Measurements from ENCODE around the gene LMF1.

LMF1 gene

GRCh38 chr16:870856-871561 lies 99.8 kb downstream of the LMF1 start:
- no peak overlapping the region for H3K4me3 ChIP-seq (ENCODE audit: low read depth in 1 of 5, low read length in 5 of 5)
- H3K36me3 ChIP-seq (ENCODE audit: control insufficient read depth in 5 of 5, insufficient read depth in 5 of 5, low read length in 5 of 5): peaks cover 0 to 86% (median 58%) of the 10 kb centered on the region in 5 donors
- H3K4me1 ChIP-seq (ENCODE audit: control insufficient read depth in 5 of 5, insufficient read depth in 5 of 5, low read length in 5 of 5): no peaks in the 10 kb centered on the region
- no peak overlapping the region for H3K27ac ChIP-seq (ENCODE audit: low read depth, low read length)
- H3K9me3 ChIP-seq (ENCODE audit: control insufficient read depth in 5 of 5, low read length in 5 of 5): no peaks in the 10 kb centered on the region
- H3K27me3 ChIP-seq (ENCODE audit: control insufficient read depth in 5 of 5, insufficient read depth in 4 of 5, low read length in 5 of 5): no peaks in the 10 kb centered on the region
- H3K9ac ChIP-seq (ENCODE audit: low read length in 5 of 5): no peak overlapping the region

DNA sequence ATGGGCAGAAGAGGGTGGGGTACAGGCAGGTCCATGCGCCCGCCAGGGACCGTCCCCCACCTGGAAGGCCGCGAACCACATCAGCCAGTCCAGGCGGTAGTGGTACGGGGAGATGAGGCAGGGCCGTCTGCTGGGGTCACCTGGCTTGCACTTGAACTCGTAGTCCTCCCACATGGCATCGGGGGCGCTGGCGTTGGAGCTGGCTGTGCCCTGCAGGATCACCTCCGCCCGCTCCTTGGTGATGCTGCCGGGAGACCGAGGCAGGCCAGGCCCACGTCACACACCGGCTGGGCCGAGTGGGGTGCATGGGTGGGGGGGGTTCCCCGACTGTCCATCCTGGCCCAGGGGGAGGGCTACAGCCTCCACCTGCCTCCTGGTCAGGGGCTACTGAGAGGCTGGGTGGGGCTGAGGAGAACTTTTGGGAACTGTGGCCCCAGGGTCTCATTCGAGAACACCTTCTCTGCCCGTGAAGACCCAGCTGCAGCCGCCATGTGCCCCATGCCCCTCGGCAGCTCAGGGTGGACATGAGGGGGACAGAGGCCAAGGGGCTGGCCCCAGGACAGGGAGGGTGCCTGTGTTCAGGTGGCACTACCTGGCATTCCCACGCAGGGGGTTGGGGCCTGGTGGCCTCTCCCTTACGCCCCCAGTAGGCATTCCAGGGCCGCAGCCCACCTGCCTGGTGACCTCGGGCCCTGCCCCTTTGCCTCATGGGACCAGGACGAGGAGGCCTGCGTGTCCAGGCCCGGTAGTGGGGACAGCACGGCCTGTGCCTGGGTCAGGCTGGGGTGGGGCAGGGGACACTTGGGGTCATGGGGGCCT lies 100.8 kb downstream of the LMF1 start:
- H3K27me3 ChIP-seq (ENCODE audit: control insufficient read depth in 5 of 5, insufficient read depth in 4 of 5, low read length in 5 of 5): no peaks in the 10 kb centered on the region
- H3K4me1 ChIP-seq (ENCODE audit: control insufficient read depth in 5 of 5, insufficient read depth in 5 of 5, low read length in 5 of 5): no peaks in the 10 kb centered on the region
- no peak overlapping the region for H3K4me3 ChIP-seq (ENCODE audit: low read depth in 1 of 5, low read length in 5 of 5)
- H3K27ac ChIP-seq (ENCODE audit: low read depth, low read length): no peak overlapping the region
- no peaks in the 10 kb centered on the region for H3K9me3 ChIP-seq (ENCODE audit: control insufficient read depth in 5 of 5, low read length in 5 of 5)
- H3K9ac ChIP-seq (ENCODE audit: low read length in 5 of 5): no peak overlapping the region
- H3K36me3 ChIP-seq (ENCODE audit: control insufficient read depth in 5 of 5, insufficient read depth in 5 of 5, low read length in 5 of 5): peaks cover 0 to 77% (median 54%) of the 10 kb centered on the region in 5 donors

GRCh38 chr16:868846-869822 lies 101.7 kb downstream of the LMF1 start:
- peaks cover 0 to 71% (median 51%) of the 10 kb centered on the region in 5 donors for H3K36me3 ChIP-seq (ENCODE audit: control insufficient read depth in 5 of 5, insufficient read depth in 5 of 5, low read length in 5 of 5)
- no peaks in the 10 kb centered on the region for H3K27me3 ChIP-seq (ENCODE audit: control insufficient read depth in 5 of 5, insufficient read depth in 4 of 5, low read length in 5 of 5)
- H3K4me3 ChIP-seq (ENCODE audit: low read depth in 1 of 5, low read length in 5 of 5): no peak overlapping the region
- no peak overlapping the region for H3K9ac ChIP-seq (ENCODE audit: low read length in 5 of 5)
- no peak overlapping the region for H3K27ac ChIP-seq (ENCODE audit: low read depth, low read length)
- no peaks in the 10 kb centered on the region for H3K4me1 ChIP-seq (ENCODE audit: control insufficient read depth in 5 of 5, insufficient read depth in 5 of 5, low read length in 5 of 5)
- no peaks in the 10 kb centered on the region for H3K9me3 ChIP-seq (ENCODE audit: control insufficient read depth in 5 of 5, low read length in 5 of 5)

DNA sequence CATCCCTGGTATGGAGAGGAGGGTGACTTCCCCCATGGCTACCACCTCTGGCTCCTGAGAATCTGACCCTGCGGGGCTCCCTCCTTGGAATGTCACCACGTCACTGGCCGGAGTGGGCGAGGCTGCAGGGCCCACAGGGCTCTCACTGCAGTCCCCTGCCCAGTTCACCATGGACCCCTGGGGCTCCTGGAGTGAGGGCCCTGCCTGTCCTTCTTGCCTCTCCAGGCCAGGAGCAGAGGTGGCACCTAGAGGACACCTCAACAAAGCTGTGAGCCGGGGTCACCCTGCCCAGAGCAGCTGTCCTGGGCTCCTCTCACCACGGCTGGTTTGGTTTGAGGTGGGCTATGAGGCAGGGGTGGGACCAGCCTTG lies 102.4 kb downstream of the LMF1 start:
- no peaks in the 10 kb centered on the region for H3K9me3 ChIP-seq (ENCODE audit: control insufficient read depth in 5 of 5, low read length in 5 of 5)
- no peak overlapping the region for H3K9ac ChIP-seq (ENCODE audit: low read length in 5 of 5)
- H3K36me3 ChIP-seq (ENCODE audit: control insufficient read depth in 5 of 5, insufficient read depth in 5 of 5, low read length in 5 of 5): peaks cover 0 to 64% (median 46%) of the 10 kb centered on the region in 5 donors
- H3K4me3 ChIP-seq (ENCODE audit: low read depth in 1 of 5, low read length in 5 of 5): no peak overlapping the region
- H3K27me3 ChIP-seq (ENCODE audit: control insufficient read depth in 5 of 5, insufficient read depth in 4 of 5, low read length in 5 of 5): no peaks in the 10 kb centered on the region
- H3K4me1 ChIP-seq (ENCODE audit: control insufficient read depth in 5 of 5, insufficient read depth in 5 of 5, low read length in 5 of 5): no peaks in the 10 kb centered on the region
- H3K27ac ChIP-seq (ENCODE audit: low read depth, low read length): no peak overlapping the region

- Histone ChIP-seq H3K9me3 (ENCODE audit: control insufficient read depth in 5 of 5, low read length in 5 of 5) (no peaks in the 10 kb centered on the region), H3K27me3 (ENCODE audit: control insufficient read depth in 5 of 5, insufficient read depth in 4 of 5, low read length in 5 of 5) (no peaks in the 10 kb centered on the region), H3K36me3 (ENCODE audit: control insufficient read depth in 5 of 5, insufficient read depth in 5 of 5, low read length in 5 of 5) (peaks cover 0 to 58% (median 39%) of the 10 kb centered on the region in 5 donors), H3K4me1 (ENCODE audit: control insufficient read depth in 5 of 5, insufficient read depth in 5 of 5, low read length in 5 of 5) (no peaks in the 10 kb centered on the region), H3K9ac (ENCODE audit: low read length in 5 of 5) (no peak overlapping the region), H3K4me3 (ENCODE audit: low read depth in 1 of 5, low read length in 5 of 5) (no peak overlapping the region), H3K27ac (ENCODE audit: low read depth, low read length) (no peak overlapping the region)
Measured at GRCh38 chr16:867421-868385, 103.1 kb downstream of the LMF1 start.

DNA sequence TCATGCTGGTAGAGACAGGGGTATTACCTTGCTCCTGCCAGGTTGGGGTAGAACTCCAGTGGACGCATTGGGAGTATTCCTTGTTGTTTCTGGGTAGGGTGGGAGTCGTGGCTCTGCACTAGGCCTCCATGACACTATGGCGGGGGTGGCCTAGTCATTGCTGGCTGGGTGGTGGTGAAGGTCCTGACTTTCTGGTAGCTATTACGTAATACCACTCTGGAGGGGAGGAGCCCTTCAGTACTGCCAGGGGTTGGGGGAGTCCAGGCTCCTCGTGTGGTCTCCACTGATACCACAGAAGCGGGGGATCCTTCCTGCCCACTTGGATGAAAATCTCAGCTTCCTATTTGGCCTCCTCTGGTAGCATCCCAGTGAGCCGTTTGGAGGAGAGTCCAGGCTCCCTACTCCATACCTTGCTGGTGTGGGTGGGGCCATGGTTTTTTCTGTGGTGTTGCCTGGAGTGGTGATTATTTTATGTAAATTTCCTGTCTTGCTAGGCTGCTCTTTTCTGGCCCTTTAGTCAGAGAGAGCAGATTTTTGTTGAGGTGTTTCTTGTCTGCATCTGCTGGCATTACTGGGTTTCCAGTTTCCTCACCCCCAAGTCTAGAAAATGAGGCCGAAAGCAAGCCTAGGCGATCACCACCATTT lies 104.4 kb downstream of the LMF1 start:
- H3K4me3 ChIP-seq (ENCODE audit: low read depth in 1 of 5, low read length in 5 of 5): no peak overlapping the region
- no peaks in the 10 kb centered on the region for H3K4me1 ChIP-seq (ENCODE audit: control insufficient read depth in 5 of 5, insufficient read depth in 5 of 5, low read length in 5 of 5)
- no peak overlapping the region for H3K27ac ChIP-seq (ENCODE audit: low read depth, low read length)
- H3K9ac ChIP-seq (ENCODE audit: low read length in 5 of 5): no peak overlapping the region
- peaks cover 0 to 45% (median 33%) of the 10 kb centered on the region in 5 donors for H3K36me3 ChIP-seq (ENCODE audit: control insufficient read depth in 5 of 5, insufficient read depth in 5 of 5, low read length in 5 of 5)
- H3K27me3 ChIP-seq (ENCODE audit: control insufficient read depth in 5 of 5, insufficient read depth in 4 of 5, low read length in 5 of 5): no peaks in the 10 kb centered on the region
- H3K9me3 ChIP-seq (ENCODE audit: control insufficient read depth in 5 of 5, low read length in 5 of 5): no peaks in the 10 kb centered on the region

DNA sequence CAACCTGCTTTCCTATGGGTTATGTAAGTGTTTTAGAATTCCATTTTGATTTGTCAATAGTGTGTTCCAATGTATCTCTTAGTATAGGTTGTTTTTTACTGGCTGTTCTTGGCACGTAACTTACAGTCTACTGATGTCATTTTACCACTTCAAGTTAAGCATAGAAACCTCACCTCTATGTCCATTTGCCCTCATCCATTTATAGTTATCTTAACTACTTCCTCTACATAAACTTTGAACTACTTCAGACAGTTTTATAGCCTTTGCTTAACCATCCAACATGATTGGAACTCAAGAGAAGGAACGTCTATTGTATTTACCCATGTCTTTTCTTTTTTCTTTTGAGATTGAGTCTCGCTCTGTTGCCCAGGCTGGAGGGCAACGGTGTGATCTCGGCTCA lies 105.8 kb downstream of the LMF1 start:
- Histone ChIP-seq H3K27ac (ENCODE audit: low read depth, low read length) (no peak overlapping the region), H3K9me3 (ENCODE audit: control insufficient read depth in 5 of 5, low read length in 5 of 5) (no peaks in the 10 kb centered on the region), H3K9ac (ENCODE audit: low read length in 5 of 5) (no peak overlapping the region), H3K36me3 (ENCODE audit: control insufficient read depth in 5 of 5, insufficient read depth in 5 of 5, low read length in 5 of 5) (peaks cover 0 to 32% (median 21%) of the 10 kb centered on the region in 5 donors), H3K27me3 (ENCODE audit: control insufficient read depth in 5 of 5, insufficient read depth in 4 of 5, low read length in 5 of 5) (no peaks in the 10 kb centered on the region), H3K4me3 (ENCODE audit: low read depth in 1 of 5, low read length in 5 of 5) (no peak overlapping the region), H3K4me1 (ENCODE audit: control insufficient read depth in 5 of 5, insufficient read depth in 5 of 5, low read length in 5 of 5) (no peaks in the 10 kb centered on the region)

- no peak overlapping the region for H3K4me3 ChIP-seq (ENCODE audit: low read depth in 1 of 5, low read length in 5 of 5)
- no peak overlapping the region for H3K27ac ChIP-seq (ENCODE audit: low read depth, low read length)
- no peak overlapping the region for H3K9ac ChIP-seq (ENCODE audit: low read length in 5 of 5)
- peaks cover 0 to 4% (median 3%) of the 10 kb centered on the region in 5 donors for H3K36me3 ChIP-seq (ENCODE audit: control insufficient read depth in 5 of 5, insufficient read depth in 5 of 5, low read length in 5 of 5)
- H3K4me1 ChIP-seq (ENCODE audit: control insufficient read depth in 5 of 5, insufficient read depth in 5 of 5, low read length in 5 of 5): no peaks in the 10 kb centered on the region
- no peaks in the 10 kb centered on the region for H3K27me3 ChIP-seq (ENCODE audit: control insufficient read depth in 5 of 5, insufficient read depth in 4 of 5, low read length in 5 of 5)
- no peaks in the 10 kb centered on the region for H3K9me3 ChIP-seq (ENCODE audit: control insufficient read depth in 5 of 5, low read length in 5 of 5)
Measured at GRCh38 chr16:861446-861845, 109.3 kb downstream of the LMF1 start.

- no peaks in the 10 kb centered on the region for H3K9me3 ChIP-seq (ENCODE audit: control insufficient read depth in 5 of 5, low read length in 5 of 5)
- H3K9ac ChIP-seq (ENCODE audit: low read length in 5 of 5): no peak overlapping the region
- H3K4me1 ChIP-seq (ENCODE audit: control insufficient read depth in 5 of 5, insufficient read depth in 5 of 5, low read length in 5 of 5): no peaks in the 10 kb centered on the region
- no peaks in the 10 kb centered on the region for H3K36me3 ChIP-seq (ENCODE audit: control insufficient read depth in 5 of 5, insufficient read depth in 5 of 5, low read length in 5 of 5)
- H3K27ac ChIP-seq (ENCODE audit: low read depth, low read length): no peak overlapping the region
- no peak overlapping the region for H3K4me3 ChIP-seq (ENCODE audit: low read depth in 1 of 5, low read length in 5 of 5)
- H3K27me3 ChIP-seq (ENCODE audit: control insufficient read depth in 5 of 5, insufficient read depth in 4 of 5, low read length in 5 of 5): no peaks in the 10 kb centered on the region
Measured at GRCh38 chr16:860891-861290, 109.9 kb downstream of the LMF1 start.

All from subcutaneous abdominal adipose tissue (tissue), 5 donors.